SU-DHL-6 (cell line): ENCODE measurements around the gene SDR42E1.

Source experiments
- EZH2phosphoT487 ChIP-seq: fragments of 200-600 bp; sonication (generic), shearing (Covaris generic); conservative IDR thresholded peaks from 2 replicates; pipeline ENCODE4 v1.6.1; 2018; ENCODE audit warnings: mild to moderate bottlenecking, antibody characterized with exemption, low read length, moderate library complexity, mixed read lengths
- TF ChIP-seq, protein P1 (sequence below): fragments of 200-600 bp; sonication (generic); IDR thresholded peaks from one replicate; pipeline ENCODE4 v1.5.1; 2017; ENCODE audit warnings: antibody characterized with exemption, mild to moderate bottlenecking, low read length, moderate library complexity; ENCODE audit not compliant: insufficient read depth, poor library complexity, severe bottlenecking

DNA sequence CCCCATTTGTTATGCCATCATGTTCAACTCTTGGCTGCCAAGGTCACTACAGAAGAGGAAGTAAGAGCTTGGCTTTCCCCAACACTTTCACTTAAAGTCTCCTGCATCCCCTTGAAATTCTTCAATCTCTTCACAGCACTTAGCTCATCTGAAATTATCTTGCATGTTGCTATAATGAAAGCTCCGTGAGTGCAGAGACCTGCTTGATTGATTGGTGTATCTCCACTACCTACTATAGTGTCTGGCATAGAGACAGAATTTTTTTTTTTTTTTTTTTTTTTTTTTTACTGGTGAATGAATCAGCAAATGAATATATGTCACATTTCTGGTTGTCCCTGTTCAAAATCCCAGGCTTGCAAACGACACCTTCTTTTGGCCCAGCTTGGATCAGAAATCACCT is 1.9 kb upstream of the SDR42E1 start:
- TF ChIP-seq, protein P1, sequence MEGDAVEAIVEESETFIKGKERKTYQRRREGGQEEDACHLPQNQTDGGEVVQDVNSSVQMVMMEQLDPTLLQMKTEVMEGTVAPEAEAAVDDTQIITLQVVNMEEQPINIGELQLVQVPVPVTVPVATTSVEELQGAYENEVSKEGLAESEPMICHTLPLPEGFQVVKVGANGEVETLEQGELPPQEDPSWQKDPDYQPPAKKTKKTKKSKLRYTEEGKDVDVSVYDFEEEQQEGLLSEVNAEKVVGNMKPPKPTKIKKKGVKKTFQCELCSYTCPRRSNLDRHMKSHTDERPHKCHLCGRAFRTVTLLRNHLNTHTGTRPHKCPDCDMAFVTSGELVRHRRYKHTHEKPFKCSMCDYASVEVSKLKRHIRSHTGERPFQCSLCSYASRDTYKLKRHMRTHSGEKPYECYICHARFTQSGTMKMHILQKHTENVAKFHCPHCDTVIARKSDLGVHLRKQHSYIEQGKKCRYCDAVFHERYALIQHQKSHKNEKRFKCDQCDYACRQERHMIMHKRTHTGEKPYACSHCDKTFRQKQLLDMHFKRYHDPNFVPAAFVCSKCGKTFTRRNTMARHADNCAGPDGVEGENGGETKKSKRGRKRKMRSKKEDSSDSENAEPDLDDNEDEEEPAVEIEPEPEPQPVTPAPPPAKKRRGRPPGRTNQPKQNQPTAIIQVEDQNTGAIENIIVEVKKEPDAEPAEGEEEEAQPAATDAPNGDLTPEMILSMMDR: no peak
- TF ChIP-seq EZH2phosphoT487: no peak
